B cell (primary cell): ENCODE measurements around the gene THSD4.

Experiments
- CTCF ChIP-seq: fragments of 200-600 bp; IDR thresholded peaks from one replicate; pipeline ENCODE4 v1.8.0; 2022; ENCODE audit warnings: antibody characterized with exemption, mild to moderate bottlenecking
- EZH2 ChIP-seq: IDR thresholded peaks from 2 replicates; pipeline ENCODE4 v1.6.1; 2012; ENCODE audit warnings: borderline replicate concordance, low read depth, mild to moderate bottlenecking, moderate library complexity, low read length; ENCODE audit not compliant: insufficient read depth, poor library complexity, severe bottlenecking

GRCh38 chr15:71331173-71331572 lies 215.9 kb downstream of the THSD4 start:
- TF ChIP-seq EZH2 (no peak), CTCF (no peak)
